Muscle of leg (tissue), 11 donors: ENCODE data around the gene TNFRSF25. TPM values are rescaled to one million over a fixed set of nuclear protein-coding genes. Genes with fewer than 3 reads are reported as not detected.

Source experiments
- DNase-seq: peaks from one replicate; pipeline ENCODE4 v3.0.0; 2013
- H3K27ac ChIP-seq: one replicate; pipeline ENCODE4 v1.5.1; 2013; ENCODE audit warnings: mild to moderate bottlenecking, low read length, control low read depth
- H3K27me3 ChIP-seq: one replicate; pipeline ENCODE4 v1.6.1; 2013; ENCODE audit warnings: low read length; ENCODE audit not compliant: control insufficient read depth, insufficient read depth
- H3K36me3 ChIP-seq: one replicate; pipeline ENCODE4 v1.6.1; 2013; ENCODE audit warnings: low read length; ENCODE audit not compliant: control insufficient read depth, insufficient read depth
- H3K4me1 ChIP-seq: one replicate; pipeline ENCODE4 v1.6.1; 2013; ENCODE audit warnings: low read length; ENCODE audit not compliant: control insufficient read depth, insufficient read depth
- H3K4me3 ChIP-seq: one replicate; pipeline ENCODE4 v1.5.1; 2013; ENCODE audit warnings: low read length, control low read depth
- H3K9me3 ChIP-seq: replicated peaks from 2 replicates; pipeline ENCODE4 v1.6.1; 2013; ENCODE audit warnings: low read depth, low read length; ENCODE audit not compliant: control insufficient read depth
- WGBS: methylation state at CpG from one replicate; pipeline ENCODE4 v1.1.5; 2013; ENCODE audit warnings: missing lambda C conversion rate; ENCODE audit not compliant: insufficient coverage; 5-methylcytosine and 5-hydroxymethylcytosine counted together
- polyA plus RNA-seq, 8 donors: library from polyadenylated mRNA; unstranded; fragments of 120-200 nt; gene quantifications; one replicate each; pipeline versions ENCODE4 v1.2.1 to v1.2.3, GENCODE V29; 2013; ENCODE audit warnings: inconsistent platforms in 1 of 8, low replicate concordance in 1 of 8; ENCODE audit not compliant: insufficient read length in 8 of 8, insufficient read depth in 1 of 8
- total RNA-seq: library from RNA; stranded (reverse); fragments of 120-200 nt; gene quantifications from one replicate; pipeline ENCODE4 v1.2.4, GENCODE V29; 2013

TNFRSF25 gene
- total and polyA plus RNA-seq, 9 donors = 5.3 to 18.3 (median 11.0) TPM

DNA sequence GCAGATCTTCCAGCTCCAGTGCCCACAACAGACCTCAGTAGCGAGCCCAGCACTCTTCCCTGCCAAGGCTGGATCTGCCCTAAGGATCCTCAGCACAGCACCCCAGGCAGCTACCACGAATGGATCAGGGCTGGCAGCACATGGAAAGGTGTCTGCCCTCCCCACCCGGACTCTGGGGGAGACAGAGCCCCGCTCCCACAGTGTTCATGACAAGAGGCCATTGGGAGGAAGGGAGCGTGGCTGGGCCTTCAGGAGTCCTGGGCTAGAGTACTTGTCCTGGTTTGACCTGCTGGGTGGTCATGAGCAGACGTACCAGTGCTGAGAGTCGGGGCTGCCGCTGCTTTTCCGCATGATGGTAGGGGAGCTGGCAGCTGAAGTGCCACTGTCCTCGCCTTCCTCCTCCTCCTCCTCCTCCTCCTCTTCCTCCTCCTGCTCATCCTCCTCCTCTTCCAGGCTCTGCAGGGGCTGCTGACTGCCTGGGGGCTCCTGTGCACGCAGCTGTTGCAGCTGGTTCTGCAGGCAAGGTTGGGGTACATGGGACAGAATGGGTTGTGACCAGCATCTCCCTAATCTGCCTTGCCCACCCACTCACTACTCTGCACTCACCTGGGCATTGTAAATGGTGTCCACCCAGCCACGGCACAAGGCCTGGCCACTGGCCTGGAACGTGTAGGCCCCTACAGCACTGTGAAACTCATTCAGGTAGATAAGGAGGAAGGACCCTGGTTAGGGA, 2.9 kb upstream of the TNFRSF25 start:
- 91% methylated on average over 7 of the region's 13 CpGs for WGBS
- Histone ChIP-seq H3K4me3 (no peak overlapping the region), H3K27me3 (peaks cover 16% of the 10 kb centered on the region), H3K9me3 (no peaks in the 10 kb centered on the region), H3K27ac (no peak overlapping the region), H3K36me3 (peaks cover 35% of the 10 kb centered on the region), H3K4me1 (peaks cover 4% of the 10 kb centered on the region)
- DNase-seq = no peak

DNA sequence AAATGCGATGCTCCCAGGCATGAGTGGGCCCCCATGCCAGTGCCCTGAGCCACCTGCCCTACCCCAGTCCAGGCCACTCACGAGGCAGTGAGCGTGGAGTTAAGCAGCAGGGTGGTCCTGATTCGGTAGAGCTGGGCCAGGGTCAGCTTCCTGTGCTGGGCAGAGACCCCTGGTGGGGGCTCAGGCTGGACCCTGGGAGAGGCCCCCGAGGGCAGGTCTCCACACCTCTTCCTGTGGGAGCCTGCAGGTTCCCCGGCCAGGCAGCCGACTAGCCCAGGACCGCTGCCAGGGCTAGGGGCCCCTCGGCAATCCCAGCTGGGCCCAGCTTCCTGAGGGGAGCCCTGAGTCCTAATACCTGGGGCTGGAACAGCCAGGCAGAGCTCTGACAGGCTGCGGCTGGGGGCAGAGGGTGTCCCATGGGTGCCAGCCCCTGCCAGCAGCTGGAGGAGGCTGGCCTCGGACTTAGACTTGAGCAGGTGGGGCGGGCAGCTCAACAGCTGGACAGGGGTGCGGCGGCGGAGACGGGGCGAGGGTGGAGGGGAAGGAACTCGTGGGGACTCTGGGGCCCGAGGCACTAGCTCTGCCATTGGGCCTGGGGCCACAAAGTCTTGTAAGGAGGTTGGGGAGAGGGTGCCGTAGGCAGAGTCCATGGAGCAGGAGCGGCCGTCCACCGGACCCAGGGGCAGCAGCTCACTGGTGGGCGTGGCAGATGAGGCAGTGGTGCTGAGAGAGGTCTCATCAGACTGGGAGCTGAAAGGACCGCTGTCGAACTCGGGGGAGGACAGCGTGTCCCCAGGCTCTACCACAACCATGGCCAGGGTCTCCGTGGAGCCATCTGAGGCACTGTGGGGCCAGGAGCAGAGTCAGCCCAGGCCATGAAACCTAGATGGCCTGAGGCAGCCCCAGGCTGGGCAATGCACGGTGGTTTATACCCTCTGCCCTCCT, 2.0 kb upstream of the TNFRSF25 start:
- 78% methylated on average over 30 of the region's 30 CpGs for WGBS
- peaks cover 34% of the 10 kb centered on the region for H3K36me3 ChIP-seq
- H3K9me3 ChIP-seq = no peaks in the 10 kb centered on the region
- H3K27me3 ChIP-seq = peaks cover 16% of the 10 kb centered on the region
- H3K4me1 ChIP-seq = peaks cover 4% of the 10 kb centered on the region
- DNase-seq = no peak
- no peak overlapping the region for H3K27ac ChIP-seq
- H3K4me3 ChIP-seq = no peak overlapping the region

DNA sequence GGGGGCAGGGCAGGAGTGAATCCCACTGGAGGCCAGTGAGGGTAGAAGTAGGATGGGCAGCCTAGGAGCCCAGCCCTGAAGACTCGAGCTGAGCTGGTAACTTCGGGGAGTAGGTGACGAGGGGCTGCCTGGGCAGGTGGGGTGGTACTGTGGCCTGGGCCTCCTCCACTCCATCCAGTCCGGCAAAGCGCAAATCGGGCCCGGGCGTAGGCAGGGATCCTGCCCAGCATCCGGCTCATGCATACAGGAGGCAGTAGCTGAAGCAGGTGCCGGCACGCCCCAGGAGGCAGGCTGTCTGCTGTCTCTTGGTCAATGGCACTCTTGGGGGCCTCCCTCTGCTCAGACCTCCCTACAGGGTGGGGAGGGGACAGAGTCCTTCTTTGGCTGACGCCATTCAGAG, 1.3 kb upstream of the TNFRSF25 start:
- H3K36me3 ChIP-seq = peaks cover 30% of the 10 kb centered on the region
- H3K4me1 ChIP-seq = peaks cover 4% of the 10 kb centered on the region
- H3K27ac ChIP-seq = no peak overlapping the region
- no peak for DNase-seq
- H3K4me3 ChIP-seq = no peak overlapping the region
- no peaks in the 10 kb centered on the region for H3K9me3 ChIP-seq
- H3K27me3 ChIP-seq = peaks cover 20% of the 10 kb centered on the region
- 96% methylated on average over 5 of the region's 12 CpGs for WGBS

DNA sequence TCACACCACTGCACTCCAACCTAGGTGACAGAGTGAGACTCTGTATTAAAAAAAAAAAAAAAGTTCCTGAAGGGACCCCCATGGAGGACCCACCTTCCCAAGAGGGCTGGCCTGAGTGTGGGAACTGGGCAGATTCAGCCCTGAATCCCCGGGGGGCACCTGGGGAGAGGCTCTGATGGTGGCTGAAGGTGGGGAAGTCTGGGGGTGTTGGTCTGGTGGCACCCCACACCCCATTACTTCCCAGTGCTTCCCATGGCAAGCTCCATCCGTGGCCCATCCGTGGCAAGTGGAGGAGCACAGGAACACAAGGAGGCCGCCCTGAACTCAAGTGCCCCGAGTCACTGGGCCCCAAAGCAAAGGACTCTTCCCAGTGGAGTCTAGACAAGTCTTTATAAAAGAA, 778 bp upstream of the TNFRSF25 start:
- no peak overlapping the region for H3K27ac ChIP-seq
- no peak for DNase-seq
- no peak overlapping the region for H3K4me3 ChIP-seq
- WGBS = no CpG with 5 or more reads among the region's 5 CpGs
- peaks cover 25% of the 10 kb centered on the region for H3K27me3 ChIP-seq
- peaks cover 4% of the 10 kb centered on the region for H3K4me1 ChIP-seq
- no peaks in the 10 kb centered on the region for H3K9me3 ChIP-seq
- peaks cover 31% of the 10 kb centered on the region for H3K36me3 ChIP-seq

DNA sequence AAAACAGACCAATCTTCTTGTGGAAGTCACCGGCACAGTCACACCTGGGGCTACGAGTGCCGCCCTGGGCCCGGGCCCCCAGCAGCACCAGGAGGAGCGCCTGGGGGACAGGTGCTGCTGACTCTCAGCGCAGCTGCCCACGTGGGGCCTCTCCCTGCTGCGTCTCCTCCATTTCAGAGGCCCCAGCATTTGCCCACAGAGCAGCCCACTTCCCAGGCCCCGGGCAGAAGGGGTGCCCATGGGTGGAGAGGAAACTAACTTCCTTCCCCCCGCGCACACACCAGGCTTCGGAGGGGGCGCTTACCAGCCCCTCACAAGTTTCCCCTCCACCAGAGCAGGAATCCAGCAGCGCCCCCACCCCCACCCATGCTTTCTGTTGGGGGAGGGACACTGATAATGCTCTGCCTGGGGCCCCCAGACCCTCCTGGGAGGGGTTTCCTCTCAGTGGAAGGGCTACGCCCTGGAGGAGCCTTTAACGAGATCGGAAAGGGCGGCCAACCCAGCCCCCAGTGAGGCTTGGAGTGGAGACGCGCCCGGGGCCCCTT, 440 bp downstream of the TNFRSF25 start:
- DNase-seq = no peak
- no peak overlapping the region for H3K4me3 ChIP-seq
- H3K4me1 ChIP-seq = peaks cover 6% of the 10 kb centered on the region
- H3K9me3 ChIP-seq = no peaks in the 10 kb centered on the region
- peaks cover 37% of the 10 kb centered on the region for H3K27me3 ChIP-seq
- 38% methylated on average over 11 of the region's 21 CpGs for WGBS
- no peak overlapping the region for H3K27ac ChIP-seq
- H3K36me3 ChIP-seq = peaks cover 31% of the 10 kb centered on the region

DNA sequence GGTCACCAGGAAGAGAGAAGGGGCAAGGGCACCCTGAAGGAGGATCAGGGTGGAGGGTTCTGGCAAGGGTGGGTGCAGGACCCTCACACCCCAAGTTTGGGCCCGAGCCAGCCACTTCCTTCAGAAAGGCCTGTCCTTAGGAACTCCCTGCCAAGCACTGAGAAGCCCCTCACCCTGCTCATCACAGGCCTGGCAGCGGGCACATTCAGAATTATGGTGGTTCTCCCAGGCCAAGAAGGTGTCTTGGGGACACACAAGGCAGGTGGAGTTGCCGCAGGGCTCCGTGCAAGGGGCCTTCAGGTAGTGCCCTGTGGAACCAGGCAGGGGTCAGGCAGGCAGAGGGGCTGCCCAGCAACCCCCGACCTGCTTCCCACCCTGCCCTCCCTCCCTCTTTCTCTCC, 1.1 kb downstream of the TNFRSF25 start:
- Histone ChIP-seq H3K36me3 (peaks cover 27% of the 10 kb centered on the region), H3K27me3 (peaks cover 43% of the 10 kb centered on the region), H3K9me3 (no peaks in the 10 kb centered on the region), H3K4me3 (no peak overlapping the region), H3K27ac (no peak overlapping the region), H3K4me1 (peaks cover 6% of the 10 kb centered on the region)
- WGBS = 85% methylated on average over 4 of the region's 5 CpGs
- DNase-seq = no peak

DNA sequence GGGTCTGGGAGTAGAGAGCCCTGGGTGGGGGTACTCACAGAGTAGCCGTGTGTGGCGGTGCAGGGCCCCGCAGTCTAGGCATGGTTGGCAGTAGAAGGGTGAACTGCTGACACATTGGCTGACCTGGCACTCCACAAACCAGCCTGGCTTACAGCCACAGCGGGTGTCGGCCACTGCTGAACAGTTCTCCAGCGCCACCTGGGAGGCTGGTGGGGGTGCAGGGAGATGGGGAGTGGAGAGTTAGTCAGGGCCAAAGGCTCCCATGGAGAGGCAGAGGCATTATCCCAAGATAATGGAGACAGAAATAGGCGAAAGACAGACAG, 1.5 kb downstream of the TNFRSF25 start:
- H3K9me3 ChIP-seq = no peaks in the 10 kb centered on the region
- 76% methylated on average over 7 of the region's 7 CpGs for WGBS
- no peak overlapping the region for H3K4me3 ChIP-seq
- H3K4me1 ChIP-seq = peaks cover 6% of the 10 kb centered on the region
- peaks cover 26% of the 10 kb centered on the region for H3K36me3 ChIP-seq
- peaks cover 48% of the 10 kb centered on the region for H3K27me3 ChIP-seq
- H3K27ac ChIP-seq = no peak overlapping the region
- no peak for DNase-seq

DNA sequence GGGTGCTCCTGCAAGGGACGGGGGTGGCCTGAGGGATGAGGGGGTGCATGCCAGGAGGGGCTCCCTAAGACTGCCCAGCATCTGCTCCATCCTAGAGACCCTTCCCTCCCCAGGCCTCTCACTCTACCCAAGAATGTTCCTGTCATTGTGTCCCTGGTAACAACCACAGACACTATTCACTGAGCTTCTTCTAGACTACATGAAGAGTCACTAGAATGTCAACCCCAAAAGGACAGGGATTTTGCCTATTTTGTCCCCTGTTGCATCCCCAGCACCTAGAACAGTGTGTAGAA, 2.9 kb downstream of the TNFRSF25 start:
- peaks cover 18% of the 10 kb centered on the region for H3K36me3 ChIP-seq
- no peak for DNase-seq
- no peaks in the 10 kb centered on the region for H3K9me3 ChIP-seq
- H3K4me3 ChIP-seq = no peak overlapping the region
- WGBS = no CpG with 5 or more reads among the region's 1 CpG
- no peak overlapping the region for H3K27ac ChIP-seq
- peaks cover 6% of the 10 kb centered on the region for H3K4me1 ChIP-seq
- H3K27me3 ChIP-seq = peaks cover 55% of the 10 kb centered on the region

DNA sequence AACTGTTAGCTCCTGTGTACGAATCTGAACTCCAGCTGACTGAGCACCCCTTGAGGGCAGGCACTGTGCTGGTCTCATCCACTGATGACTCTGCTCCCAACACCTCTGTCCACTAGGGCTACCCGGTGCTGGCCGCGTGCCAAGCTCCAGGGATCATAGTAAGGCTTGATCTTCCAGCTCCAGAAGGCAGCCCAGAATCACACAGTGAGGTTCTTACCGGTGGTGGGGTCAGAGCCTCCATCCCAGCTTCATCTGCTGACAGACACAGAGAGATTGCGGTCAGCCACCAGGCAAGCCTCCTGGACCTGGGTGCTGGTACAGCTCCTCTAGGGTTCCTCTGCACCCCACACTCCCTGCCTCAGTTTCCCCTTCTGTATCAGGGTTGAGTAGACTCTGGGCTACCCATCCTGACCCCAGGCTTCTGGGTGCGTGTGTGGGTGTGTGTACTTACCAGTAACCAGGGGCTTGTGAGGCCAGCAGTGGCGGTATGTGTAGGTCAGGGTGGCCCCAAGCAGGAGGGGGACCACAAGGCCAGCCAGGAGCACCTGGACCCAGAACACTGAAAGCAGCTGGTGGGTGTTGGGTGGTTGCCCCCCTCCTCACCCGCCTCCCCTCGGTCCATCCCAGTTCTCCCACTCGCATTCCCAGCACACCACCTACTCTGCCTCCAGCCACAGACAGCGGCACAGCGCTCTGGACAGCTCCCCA, 3.4 kb downstream of the TNFRSF25 start:
- peaks cover 6% of the 10 kb centered on the region for H3K4me1 ChIP-seq
- H3K9me3 ChIP-seq = no peaks in the 10 kb centered on the region
- DNase-seq = no peak
- peaks cover 59% of the 10 kb centered on the region for H3K27me3 ChIP-seq
- H3K27ac ChIP-seq = no peak overlapping the region
- H3K4me3 ChIP-seq = no peak overlapping the region
- H3K36me3 ChIP-seq = peaks cover 13% of the 10 kb centered on the region
- WGBS = 49% methylated on average over 5 of the region's 13 CpGs
